LNCaP clone FGC (cell line): ENCODE results near the gene ABI2.

Source experiments
- DNase-seq: peaks from one replicate; pipeline ENCODE4 v3.0.0-alpha.2; 2011; ENCODE audit warnings: low read depth
- H3K4me3 ChIP-seq: 2 replicates; pipeline ENCODE4 v1.5.1; 2011; ENCODE audit warnings: mild to moderate bottlenecking, low read depth, low read length, control low read depth
- CTCF ChIP-seq: IDR thresholded peaks from 2 replicates; pipeline ENCODE4 v1.5.1; 2012; ENCODE audit warnings: mild to moderate bottlenecking; ENCODE audit not compliant: control insufficient read depth, insufficient read depth; ENCODE audit errors: extremely low read depth

Gene ABI2

DNA sequence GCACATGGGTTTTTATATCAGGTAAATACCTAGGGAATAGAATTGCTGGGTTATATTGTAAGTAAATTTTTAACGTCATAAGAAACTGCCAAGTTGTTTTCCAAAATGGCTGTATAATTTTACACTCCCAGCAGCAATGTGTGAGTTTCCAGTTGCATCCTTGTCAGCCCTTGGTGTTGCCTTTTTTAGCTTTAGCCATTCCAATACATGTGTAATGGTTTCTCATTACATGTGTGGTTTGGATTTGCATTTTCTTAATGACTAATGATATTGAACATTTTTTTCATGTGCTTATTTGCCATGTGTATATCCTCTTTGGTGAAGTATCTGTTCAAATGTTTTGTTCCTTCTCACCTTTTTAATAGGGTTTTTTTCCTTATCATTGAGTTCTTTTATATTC is 70.8 kb downstream of the ABI2 start:
- H3K4me3 ChIP-seq: no peak overlapping the region
- no peak for TF ChIP-seq CTCF
- no peak for DNase-seq

GRCh38 chr2:203400805-203401585 is 72.8 kb downstream of the ABI2 start:
- H3K4me3 ChIP-seq: no peak overlapping the region
- no peak for TF ChIP-seq CTCF
- no peak for DNase-seq

DNA sequence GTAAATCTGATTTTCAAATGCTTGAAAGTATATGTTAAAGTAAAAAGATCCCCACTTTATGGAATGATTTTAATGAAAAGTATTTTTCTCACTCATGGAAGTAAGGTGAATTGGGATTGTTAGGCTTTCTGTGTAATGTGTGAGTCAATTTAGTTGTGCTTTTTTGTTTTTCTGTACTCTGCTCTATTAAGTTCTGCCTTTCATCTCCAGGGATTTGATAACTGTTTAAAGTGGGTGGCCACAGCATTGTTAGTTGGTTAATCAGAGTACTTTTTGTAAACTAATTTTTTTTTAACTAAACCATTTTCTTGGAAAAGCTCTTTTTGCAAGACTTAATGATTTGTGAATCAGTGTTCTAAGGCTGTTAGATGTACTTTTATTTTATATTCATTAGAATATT is 76.8 kb downstream of the ABI2 start:
- no peak for DNase-seq
- no peak overlapping the region for H3K4me3 ChIP-seq
- TF ChIP-seq CTCF: no peak

DNA sequence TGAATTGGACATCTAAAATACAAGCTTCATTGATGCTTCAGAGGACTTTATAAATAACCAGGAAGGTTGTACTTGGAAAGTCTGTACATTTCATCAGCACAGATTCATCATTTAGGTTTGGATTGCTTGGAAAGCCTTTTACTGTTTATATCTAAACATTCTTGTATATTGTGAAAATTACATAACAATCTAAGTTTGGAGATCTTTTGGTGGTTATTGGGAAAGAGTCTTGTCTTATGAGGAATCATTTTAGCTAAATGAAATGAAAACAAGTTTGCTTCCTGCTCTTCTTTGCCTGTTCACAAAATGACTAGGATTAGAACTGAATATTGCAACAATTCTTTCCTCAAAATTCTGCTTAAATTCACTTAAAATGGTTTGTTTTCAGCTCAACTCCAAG is 79.3 kb downstream of the ABI2 start:
- no peak for TF ChIP-seq CTCF
- no peak overlapping the region for H3K4me3 ChIP-seq

GRCh38 chr2:203412546-203413331 is 84.5 kb downstream of the ABI2 start:
- no peak overlapping the region for H3K4me3 ChIP-seq
- no peak for DNase-seq
- TF ChIP-seq CTCF: no peak

More for the DNA sequence above, 79.3 kb downstream of the ABI2 start:
- no peak for DNase-seq

DNA sequence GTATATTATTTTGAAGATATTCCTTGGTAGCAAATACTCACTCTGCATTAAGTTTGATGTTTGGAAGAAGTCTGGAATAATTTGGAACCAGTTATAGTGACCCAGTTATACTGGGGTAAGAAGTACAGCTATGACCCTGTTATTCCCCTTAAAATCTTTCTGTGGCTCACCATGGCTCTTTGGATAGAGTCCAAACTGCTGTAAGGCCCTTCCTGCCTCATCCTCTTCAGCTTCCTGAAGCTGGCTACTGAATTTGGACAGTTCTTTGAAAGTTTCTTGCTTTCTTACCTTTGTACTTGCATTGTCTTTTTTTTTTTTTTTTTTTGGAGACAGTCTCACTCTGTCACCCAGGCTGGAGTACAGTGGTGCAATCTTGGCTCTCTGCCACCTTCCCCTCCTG is 85.6 kb downstream of the ABI2 start:
- no peak for DNase-seq
- no peak overlapping the region for H3K4me3 ChIP-seq
- TF ChIP-seq CTCF: no peak

DNA sequence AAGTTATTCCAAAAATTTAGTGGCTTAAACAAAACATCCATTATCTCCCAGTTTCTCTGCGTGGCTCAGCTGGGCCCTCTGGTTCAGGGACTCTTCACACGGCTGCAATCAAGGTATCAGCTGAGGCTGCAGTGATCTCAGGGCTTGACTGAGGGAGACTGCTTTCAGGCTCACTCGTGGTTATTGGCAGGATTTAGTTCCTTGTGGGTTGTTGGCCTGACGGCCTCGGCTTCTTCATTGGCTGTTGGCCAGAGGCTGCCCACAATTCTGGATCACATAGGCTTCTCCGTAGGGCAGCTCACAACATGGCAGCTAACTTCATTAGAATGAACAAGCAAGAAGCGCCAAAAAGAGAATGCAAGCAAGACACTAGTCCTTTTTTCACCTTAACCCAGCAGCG is 90.1 kb downstream of the ABI2 start:
- no peak for DNase-seq
- no peak overlapping the region for H3K4me3 ChIP-seq
- TF ChIP-seq CTCF: no peak
